Caco-2 (cell line): ENCODE results near the gene PHF14. TPM values are rescaled to one million over a fixed set of nuclear protein-coding genes. Genes with fewer than 3 reads are reported as not detected.
A peak's percentile ranks its signal among the peaks of the same experiment; 100 is the strongest.
"Not testable (repeated sequence)": the region's sequence is repeated elsewhere in the genome, so short reads cannot be mapped to it uniquely, and the experiment has no call there.

Experiments used
- Bru-seq: library from RNA; stranded (reverse); fragments of 400-500 nt; gene quantifications from one replicate; lab custom pipeline; 2021; lab: Mats Ljungman, UMichigan
- BruChase-seq, 2 experiments: library from RNA; stranded (reverse); fragments of 400-500 nt; gene quantifications; one replicate each; lab custom pipeline; 2021; lab: Mats Ljungman, UMichigan
- BruUV-seq: library from RNA; stranded (reverse); fragments of 400-500 nt; replicated peaks from 2 replicates; lab custom pipeline; 2021; lab: Mats Ljungman, UMichigan
- CTCF ChIA-PET: fragments of 300-600 bp; sonication (Branson Sonifier 250); formaldehyde crosslinking; loops from one replicate; lab custom pipeline; 2022; ENCODE audit warnings: antibody characterized with exemption; lab: Charles Lee
- POLR2A ChIA-PET: fragments of 300-600 bp; sonication (Branson Sonifier 250); formaldehyde crosslinking; loops from one replicate; lab custom pipeline; 2022; ENCODE audit warnings: antibody characterized with exemption; lab: Charles Lee
- DNase-seq, 2 experiments: peaks; one replicate each; pipeline versions ENCODE4 v3.0.0 to v3.0.0-alpha.2; 2020 to 2022
- H3K27me3 ChIP-seq: replicated peaks from 2 replicates; pipeline ENCODE4 v1.6.0; 2011; ENCODE audit warnings: low read length; ENCODE audit not compliant: control insufficient read depth, insufficient read depth
- H3K36me3 ChIP-seq: 2 replicates; pipeline ENCODE4 v1.5.1; 2011; ENCODE audit warnings: low read length; ENCODE audit not compliant: control insufficient read depth, insufficient read depth
- H3K4me1 ChIP-seq: fragments of 250-450 bp; sonication (Bioruptor Pico); 2 replicates; pipeline ENCODE4 v1.5.1; 2020; ENCODE audit warnings: mild to moderate bottlenecking
- H3K4me3 ChIP-seq: 2 replicates; pipeline ENCODE4 v1.5.1; 2011; ENCODE audit warnings: low read depth, mild to moderate bottlenecking, control low read depth, low read length
- H3K9me3 ChIP-seq: fragments of 250-450 bp; sonication (Bioruptor Pico); 2 replicates; pipeline ENCODE4 v1.5.1; 2020; ENCODE audit warnings: mild to moderate bottlenecking, moderate library complexity
- H3K27ac Mint-ChIP-seq: one replicate; pipeline ENCODE4 v1.8.0; 2022; ENCODE audit warnings: mixed read lengths; ENCODE audit not compliant: unreplicated experiment
- H3K27me3 Mint-ChIP-seq: one replicate; pipeline ENCODE4 v1.8.0; 2022; ENCODE audit warnings: mixed read lengths; ENCODE audit not compliant: insufficient read depth, unreplicated experiment
- H3K36me3 Mint-ChIP-seq: one replicate; pipeline ENCODE4 v1.8.0; 2022; ENCODE audit warnings: mild to moderate bottlenecking, mixed read lengths; ENCODE audit not compliant: insufficient read depth, unreplicated experiment
- H3K4me1 Mint-ChIP-seq: one replicate; pipeline ENCODE4 v1.8.0; 2022; ENCODE audit warnings: low read depth, mixed read lengths; ENCODE audit not compliant: unreplicated experiment
- H3K4me3 Mint-ChIP-seq: one replicate; pipeline ENCODE4 v1.8.0; 2022; ENCODE audit warnings: mild to moderate bottlenecking, moderate library complexity, mixed read lengths; ENCODE audit not compliant: unreplicated experiment
- H3K9me3 Mint-ChIP-seq: one replicate; pipeline ENCODE4 v1.8.0; 2022; ENCODE audit warnings: mixed read lengths; ENCODE audit not compliant: unreplicated experiment
- intact Hi-C: fragments of 100-400 bp; cut with micrococcal nuclease; formaldehyde crosslinking; loops from one replicate; pipeline ENCODE4 v1.10.0; 2022; ENCODE audit not compliant: unreplicated experiment
- long read RNA-seq: library from polyadenylated mRNA; stranded (forward); transcript quantifications from one replicate; pipeline ENCODE4 v2.0.0, GENCODE V29; 2022
- total RNA-seq: library from RNA; stranded (reverse); gene quantifications from 2 replicates; pipeline ENCODE4 v1.2.3, GENCODE V29; 2022
- TF ChIP-seq, protein P1 (sequence below), 2 experiments: fragments of 200-600 bp in 1 of 2; IDR thresholded peaks; 1 replicate in 1 of 2; 2 replicates in 1 of 2; pipeline versions ENCODE4 v1.5.1 to v1.8.0; 2011 to 2022; ENCODE audit warnings: antibody characterized with exemption in 1 of 2, control low read depth in 1 of 2, inconsistent platforms in 1 of 2, low read depth in 1 of 2, low read length in 1 of 2, mild to moderate bottlenecking in 1 of 2, moderate library complexity in 1 of 2; ENCODE audit not compliant: insufficient read depth in 1 of 2, severe bottlenecking in 1 of 2, unreplicated experiment in 1 of 2

The PHF14 gene, protein sequence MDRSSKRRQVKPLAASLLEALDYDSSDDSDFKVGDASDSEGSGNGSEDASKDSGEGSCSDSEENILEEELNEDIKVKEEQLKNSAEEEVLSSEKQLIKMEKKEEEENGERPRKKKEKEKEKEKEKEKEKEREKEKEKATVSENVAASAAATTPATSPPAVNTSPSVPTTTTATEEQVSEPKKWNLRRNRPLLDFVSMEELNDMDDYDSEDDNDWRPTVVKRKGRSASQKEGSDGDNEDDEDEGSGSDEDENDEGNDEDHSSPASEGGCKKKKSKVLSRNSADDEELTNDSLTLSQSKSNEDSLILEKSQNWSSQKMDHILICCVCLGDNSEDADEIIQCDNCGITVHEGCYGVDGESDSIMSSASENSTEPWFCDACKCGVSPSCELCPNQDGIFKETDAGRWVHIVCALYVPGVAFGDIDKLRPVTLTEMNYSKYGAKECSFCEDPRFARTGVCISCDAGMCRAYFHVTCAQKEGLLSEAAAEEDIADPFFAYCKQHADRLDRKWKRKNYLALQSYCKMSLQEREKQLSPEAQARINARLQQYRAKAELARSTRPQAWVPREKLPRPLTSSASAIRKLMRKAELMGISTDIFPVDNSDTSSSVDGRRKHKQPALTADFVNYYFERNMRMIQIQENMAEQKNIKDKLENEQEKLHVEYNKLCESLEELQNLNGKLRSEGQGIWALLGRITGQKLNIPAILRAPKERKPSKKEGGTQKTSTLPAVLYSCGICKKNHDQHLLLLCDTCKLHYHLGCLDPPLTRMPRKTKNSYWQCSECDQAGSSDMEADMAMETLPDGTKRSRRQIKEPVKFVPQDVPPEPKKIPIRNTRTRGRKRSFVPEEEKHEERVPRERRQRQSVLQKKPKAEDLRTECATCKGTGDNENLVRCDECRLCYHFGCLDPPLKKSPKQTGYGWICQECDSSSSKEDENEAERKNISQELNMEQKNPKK
- total RNA-seq (40.6 and 41.6 TPM in 2 replicates), Bru-seq, nascent RNA (percentile 88 among the genes with signal in this experiment), BruChase-seq, experiment 1, labeled RNA remaining after a 2-hour chase (percentile 84 among the genes with signal in this experiment), BruChase-seq, experiment 2, labeled RNA remaining after a 6-hour chase (percentile 75 among the genes with signal in this experiment)
- long read RNA-seq, transcript PHF14-215 (18 exons, 3,407 nt): major isoform, 6 of 23 reads
- long read RNA-seq, partial matches to known transcripts: 11 of 23 reads
- long read RNA-seq, other reads (novel, unspliced or antisense): 4 of 23 reads

DNA sequence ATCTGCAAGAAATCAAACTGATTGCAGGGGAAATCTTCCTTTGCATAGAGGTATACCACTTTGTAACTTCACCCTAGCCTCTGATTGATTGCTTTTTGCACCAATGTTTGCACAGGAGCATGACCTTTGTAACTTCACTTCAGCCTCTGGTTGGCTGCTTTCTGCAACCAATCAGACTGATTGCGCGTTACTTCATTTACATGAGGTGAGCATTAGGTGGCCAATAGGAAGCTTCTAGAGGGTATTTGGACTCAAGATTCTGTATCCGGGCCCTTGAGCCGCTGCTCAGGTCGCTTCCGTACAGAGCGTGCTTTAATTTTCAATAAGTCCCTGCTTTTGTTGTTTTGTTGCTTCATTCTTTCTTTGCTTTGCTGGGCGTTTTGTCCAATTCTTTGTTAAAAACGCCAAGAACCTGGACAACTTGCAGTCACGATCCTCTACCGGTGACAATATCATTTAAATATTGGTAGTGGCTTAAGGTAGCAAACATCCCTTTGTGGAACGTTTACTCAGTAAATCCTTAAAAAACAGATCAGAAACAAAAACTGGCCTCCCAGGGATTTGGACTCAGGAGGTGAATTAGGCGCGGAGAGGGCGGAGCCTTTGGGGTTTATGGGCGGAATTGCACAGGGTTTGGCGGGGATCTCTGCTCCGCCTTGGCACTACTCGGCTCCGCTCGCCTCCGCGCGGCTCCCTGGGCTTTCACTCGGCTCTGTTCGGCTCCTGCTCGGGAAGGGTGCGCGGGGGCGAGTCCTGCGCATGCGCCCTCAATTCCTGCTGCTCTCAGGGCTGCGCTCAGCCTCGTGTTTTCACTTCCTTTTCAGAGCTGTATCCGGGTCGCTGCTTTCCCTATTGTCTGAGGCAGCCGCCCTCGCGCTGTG is at the start of gene PHF14:
TSS of gene PHF14 (plus strand) at position 812 of the 881 bp plus-strand sequence. CDS start 452 bp downstream, outside the sequence.
- DNase-seq: peak; percentile 97 to 98
- TSS peak; percentile 31 for BruUV-seq
- POLR2A ChIA-PET: interaction anchor here (0.5 to 2.6 kb wide), 5 partner anchors 23 to 239 kb away, joined by 3 to 49 read pairs (median 3); a partner anchor contains a TSS
- no peaks in the 10 kb centered on the region for H3K9me3 ChIP-seq
- TF ChIP-seq, protein P1, sequence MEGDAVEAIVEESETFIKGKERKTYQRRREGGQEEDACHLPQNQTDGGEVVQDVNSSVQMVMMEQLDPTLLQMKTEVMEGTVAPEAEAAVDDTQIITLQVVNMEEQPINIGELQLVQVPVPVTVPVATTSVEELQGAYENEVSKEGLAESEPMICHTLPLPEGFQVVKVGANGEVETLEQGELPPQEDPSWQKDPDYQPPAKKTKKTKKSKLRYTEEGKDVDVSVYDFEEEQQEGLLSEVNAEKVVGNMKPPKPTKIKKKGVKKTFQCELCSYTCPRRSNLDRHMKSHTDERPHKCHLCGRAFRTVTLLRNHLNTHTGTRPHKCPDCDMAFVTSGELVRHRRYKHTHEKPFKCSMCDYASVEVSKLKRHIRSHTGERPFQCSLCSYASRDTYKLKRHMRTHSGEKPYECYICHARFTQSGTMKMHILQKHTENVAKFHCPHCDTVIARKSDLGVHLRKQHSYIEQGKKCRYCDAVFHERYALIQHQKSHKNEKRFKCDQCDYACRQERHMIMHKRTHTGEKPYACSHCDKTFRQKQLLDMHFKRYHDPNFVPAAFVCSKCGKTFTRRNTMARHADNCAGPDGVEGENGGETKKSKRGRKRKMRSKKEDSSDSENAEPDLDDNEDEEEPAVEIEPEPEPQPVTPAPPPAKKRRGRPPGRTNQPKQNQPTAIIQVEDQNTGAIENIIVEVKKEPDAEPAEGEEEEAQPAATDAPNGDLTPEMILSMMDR (IDR thresholded peaks at IDR 0.05; ENCODE audit: insufficient read depth in 1 of 2, low read depth in 1 of 2, low read length in 1 of 2, severe bottlenecking in 1 of 2, unreplicated experiment in 1 of 2): no peak
- intact Hi-C loops: loop anchor here (1.0 to 2.0 kb wide), 4 partner anchors 20 to 239 kb away; a partner anchor contains a TSS
- Mint-ChIP-seq H3K4me3 (peak within 1 kb of the TSS; percentile 89), H3K4me1 (peaks cover 9% of the 10 kb centered on the region), H3K9me3 (no peaks in the 10 kb centered on the region), H3K27me3 (peaks cover 3% of the 10 kb centered on the region), H3K27ac (peak within 1 kb of the TSS; percentile 90), H3K36me3 (peaks cover 22% of the 10 kb centered on the region)
- H3K4me1 ChIP-seq: peaks cover 21% of the 10 kb centered on the region
- H3K27me3 ChIP-seq: no peaks in the 10 kb centered on the region
- H3K4me3 ChIP-seq: peak within 1 kb of the TSS; percentile 89
- CTCF ChIA-PET: no interaction called here
- no peaks in the 10 kb centered on the region for H3K36me3 ChIP-seq

DNA sequence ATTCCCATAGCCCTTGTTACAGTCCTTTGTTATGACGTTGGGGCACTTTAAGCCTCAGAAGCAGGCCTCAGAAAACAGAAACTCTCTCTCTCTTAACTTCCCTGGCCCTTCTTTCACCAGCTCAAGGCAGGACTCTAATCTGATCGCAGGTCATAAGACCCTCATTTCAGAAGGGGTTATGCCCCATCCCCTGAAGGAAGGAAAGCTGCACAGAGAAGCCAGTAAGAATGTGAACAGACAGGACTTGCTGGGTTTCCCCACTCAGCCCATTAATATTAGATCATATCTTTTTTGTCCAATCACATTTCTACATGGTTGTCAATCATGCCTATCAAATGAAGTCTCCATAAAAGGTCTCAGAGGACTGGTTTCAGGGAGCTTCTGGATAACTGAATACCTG is 49.3 kb upstream of the PHF14 start:
- Mint-ChIP-seq H3K4me3 (no peak overlapping the region), H3K9me3 (no peaks in the 10 kb centered on the region), H3K27ac (no peak overlapping the region), H3K4me1 (no peaks in the 10 kb centered on the region), H3K27me3 (no peaks in the 10 kb centered on the region), H3K36me3 (no peaks in the 10 kb centered on the region)
- Histone ChIP-seq H3K27me3 (no peaks in the 10 kb centered on the region), H3K4me1 (no peaks in the 10 kb centered on the region), H3K4me3 (no peak overlapping the region), H3K9me3 (no peaks in the 10 kb centered on the region), H3K36me3 (no peaks in the 10 kb centered on the region)
- POLR2A ChIA-PET: no interaction called here
- CTCF ChIA-PET: no interaction called here
- BruUV-seq: no TSS peak
- TF ChIP-seq, protein P1 (IDR thresholded peaks at IDR 0.05; ENCODE audit: insufficient read depth in 1 of 2, low read depth in 1 of 2, low read length in 1 of 2, severe bottlenecking in 1 of 2, unreplicated experiment in 1 of 2): no peak
- no peak for DNase-seq
- intact Hi-C loops: no loop called here

DNA sequence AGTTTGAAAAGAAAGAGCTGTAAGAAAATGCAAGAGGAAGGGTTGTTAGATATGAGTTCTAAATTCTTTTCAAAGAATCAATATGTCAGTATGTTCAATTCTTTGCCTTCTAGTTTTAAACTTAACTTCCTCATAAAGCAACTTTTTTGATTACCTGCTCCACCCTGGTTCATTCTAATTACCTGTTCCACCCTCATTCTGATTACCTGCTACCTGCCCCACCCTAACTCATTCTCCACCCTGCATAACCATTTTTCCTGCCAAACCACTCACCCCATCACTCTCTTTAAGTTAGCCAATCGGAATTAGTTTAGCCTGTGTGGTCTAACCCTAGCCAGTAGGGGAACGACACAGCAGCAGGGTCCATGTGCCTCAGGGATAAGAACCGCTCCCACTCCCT is 45.5 kb upstream of the PHF14 start:
- H3K4me1 ChIP-seq, H3K9me3 Mint-ChIP-seq, POLR2A ChIA-PET, H3K27me3 Mint-ChIP-seq, H3K9me3 ChIP-seq, intact Hi-C loops, CTCF ChIA-PET, H3K27ac Mint-ChIP-seq, H3K4me3 Mint-ChIP-seq, DNase-seq, H3K4me3 ChIP-seq, H3K4me1 Mint-ChIP-seq, H3K36me3 ChIP-seq, BruUV-seq, H3K27me3 ChIP-seq: not testable (repeated sequence)
- peaks cover 21% of the 10 kb centered on the region for H3K36me3 Mint-ChIP-seq
